ENCODE data around the gene CFAP210. TPM values are rescaled to one million over a fixed set of nuclear protein-coding genes. Genes with fewer than 3 reads are reported as not detected.

CFAP210 gene
- total RNA-seq, 1 experiment from 2014 or later: 0.94 TPM

DNA sequence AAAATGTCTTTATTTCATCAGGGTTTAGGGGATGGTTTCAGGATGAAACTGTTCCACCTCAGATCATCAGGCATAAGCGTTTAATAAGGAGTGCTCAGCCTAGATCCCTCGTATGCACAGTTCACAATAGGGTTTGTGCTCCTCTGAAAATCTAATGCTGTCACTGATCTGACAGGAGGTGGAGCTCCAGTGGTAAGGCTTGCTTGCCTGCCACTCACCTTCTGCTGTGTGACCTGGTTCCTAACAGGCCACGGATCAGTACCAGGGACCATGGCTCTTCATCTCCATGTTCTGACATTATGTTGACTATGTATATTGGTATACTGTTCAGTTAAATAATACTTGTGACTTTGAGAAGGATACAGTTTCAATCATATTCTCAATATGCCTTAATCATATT lies 68.4 kb downstream of the CFAP210 start:
- Mint-ChIP-seq H3K4me1 (no peaks in the 10 kb centered on the region), H3K4me3 (no peak overlapping the region), H3K27ac (no peak overlapping the region), H3K9me3 (no peaks in the 10 kb centered on the region), H3K36me3 (ENCODE audit: insufficient read depth in 1 of 3, low read depth in 3 of 3) (peaks cover 5 to 47% (median 16%) of the 10 kb centered on the region in 3 experiments; a peak in 5 of 7 replicates), H3K27me3 (ENCODE audit: low read depth) (no peaks in the 10 kb centered on the region)
- Histone ChIP-seq H3K23ac (ENCODE audit: insufficient read length, low read depth, low read length) (no peak overlapping the region), H2BK12ac (ENCODE audit: insufficient read length, low read depth, low read length) (no peak overlapping the region), H2AFZ (ENCODE audit: low read length) (no peak overlapping the region), H3K79me2 (ENCODE audit: insufficient read depth, low read length) (no peaks in the 10 kb centered on the region), H2BK15ac (ENCODE audit: low read depth, low read length) (no peak overlapping the region), H2BK5ac (ENCODE audit: insufficient read length, low read length) (no peak overlapping the region), H3K4ac (ENCODE audit: low read depth, low read length) (no peak overlapping the region), H4K91ac (ENCODE audit: insufficient read length, low read depth, low read length) (no peak overlapping the region), H4K5ac (ENCODE audit: insufficient read length, low read depth, low read length) (no peak overlapping the region), H3K9me3 (ENCODE audit: control insufficient read depth, low read depth, low read length) (no peaks in the 10 kb centered on the region), H3K18ac (ENCODE audit: insufficient read length, low read depth, low read length) (no peak overlapping the region), H3K4me2 (ENCODE audit: insufficient read depth, insufficient read length, low read length) (no peak overlapping the region), H2BK120ac (ENCODE audit: low read depth, low read length, poor library complexity, severe bottlenecking) (no peak overlapping the region), H4K8ac (replicated peaks; ENCODE audit: insufficient read length, low read depth, low read length) (no peak overlapping the region), H3K79me1 (ENCODE audit: insufficient read depth, low read depth, low read length, poor library complexity, severe bottlenecking) (no peaks in the 10 kb centered on the region), H3K27ac (ENCODE audit: insufficient read length, low read depth, low read length) (no peak overlapping the region), H3K23me2 (ENCODE audit: insufficient read length, low read depth, low read length, poor library complexity, severe bottlenecking) (no peaks in the 10 kb centered on the region), H3K56ac (ENCODE audit: insufficient read length, low read depth, low read length) (no peak overlapping the region), H3K9ac (ENCODE audit: extremely low read depth, insufficient read length, low read length) (no peak overlapping the region), H3K27me3 (ENCODE audit: insufficient read depth, low read length) (no peaks in the 10 kb centered on the region), H2AK5ac (ENCODE audit: insufficient read length, low read length) (no peak overlapping the region), H3T11ph (ENCODE audit: low read length) (no peak overlapping the region), H3K14ac (ENCODE audit: insufficient read depth, low read length) (no peak overlapping the region), H4K20me1 (ENCODE audit: control insufficient read depth, insufficient read depth, insufficient read length) (no peaks in the 10 kb centered on the region), H2BK20ac (ENCODE audit: low read depth, low read length, poor library complexity, severe bottlenecking) (no peak overlapping the region), H3K4me1 (ENCODE audit: insufficient read depth, low read length) (no peaks in the 10 kb centered on the region)
- no peak for DNase-seq
- no CpG with 5 or more reads among the region's 3 CpGs for WGBS (ENCODE audit: extremely low coverage, insufficient read length, low lambda C conversion rate)
- TF ChIP-seq, protein P1, sequence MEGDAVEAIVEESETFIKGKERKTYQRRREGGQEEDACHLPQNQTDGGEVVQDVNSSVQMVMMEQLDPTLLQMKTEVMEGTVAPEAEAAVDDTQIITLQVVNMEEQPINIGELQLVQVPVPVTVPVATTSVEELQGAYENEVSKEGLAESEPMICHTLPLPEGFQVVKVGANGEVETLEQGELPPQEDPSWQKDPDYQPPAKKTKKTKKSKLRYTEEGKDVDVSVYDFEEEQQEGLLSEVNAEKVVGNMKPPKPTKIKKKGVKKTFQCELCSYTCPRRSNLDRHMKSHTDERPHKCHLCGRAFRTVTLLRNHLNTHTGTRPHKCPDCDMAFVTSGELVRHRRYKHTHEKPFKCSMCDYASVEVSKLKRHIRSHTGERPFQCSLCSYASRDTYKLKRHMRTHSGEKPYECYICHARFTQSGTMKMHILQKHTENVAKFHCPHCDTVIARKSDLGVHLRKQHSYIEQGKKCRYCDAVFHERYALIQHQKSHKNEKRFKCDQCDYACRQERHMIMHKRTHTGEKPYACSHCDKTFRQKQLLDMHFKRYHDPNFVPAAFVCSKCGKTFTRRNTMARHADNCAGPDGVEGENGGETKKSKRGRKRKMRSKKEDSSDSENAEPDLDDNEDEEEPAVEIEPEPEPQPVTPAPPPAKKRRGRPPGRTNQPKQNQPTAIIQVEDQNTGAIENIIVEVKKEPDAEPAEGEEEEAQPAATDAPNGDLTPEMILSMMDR (conservative IDR thresholded peaks at IDR 0.05): no peak

Measured in H9 (cell line).